HG03460 (cell line): ENCODE results near the gene IFITM5.
"Not testable (repeated sequence)": the region's sequence is repeated elsewhere in the genome, so short reads cannot be mapped to it uniquely, and the experiment has no call there.

Experiments
- ATAC-seq: cut with Tn5 transposase; IDR thresholded peaks from one replicate; pipeline ENCODE4 v1.9.1; 2021; ENCODE audit not compliant: unreplicated experiment

IFITM5 gene

GRCh38 chr11:313304-313786, 14.0 kb upstream of the IFITM5 start:
- no peak for ATAC-seq

GRCh38 chr11:312092-312816, 12.9 kb upstream of the IFITM5 start:
- ATAC-seq, result no peak

- not testable (repeated sequence) for ATAC-seq
Observed at GRCh38 chr11:311013-311748, 11.9 kb upstream of the IFITM5 start.

- ATAC-seq, result not testable (repeated sequence)
Observed at GRCh38 chr11:309979-310572, 10.8 kb upstream of the IFITM5 start.

GRCh38 chr11:308740-309665, 9.7 kb upstream of the IFITM5 start:
- ATAC-seq, result not testable (repeated sequence)

- ATAC-seq, result peak; percentile 39
Observed at GRCh38 chr11:307766-308708, 8.7 kb upstream of the IFITM5 start, which contains the start of gene IFITM2. Gene IFITM2 (plus strand): TSS chr11:307816. CDS start chr11:308193, 377 bp downstream.

GRCh38 chr11:306645-307371, 7.5 kb upstream of the IFITM5 start:
- ATAC-seq, result no peak

- no peak for ATAC-seq
Observed at GRCh38 chr11:305844-306211, 6.5 kb upstream of the IFITM5 start.

- ATAC-seq, result no peak
Observed at GRCh38 chr11:304915-305843, 5.9 kb upstream of the IFITM5 start.

- no peak for ATAC-seq
Observed at GRCh38 chr11:304061-304506, 4.8 kb upstream of the IFITM5 start.

- no peak for ATAC-seq
Observed at GRCh38 chr11:303363-303762, 4.0 kb upstream of the IFITM5 start.

GRCh38 chr11:299951-300735, 817 bp upstream of the IFITM5 start:
- ATAC-seq, result no peak

- no peak for ATAC-seq
Observed at GRCh38 chr11:298406-299065, 790 bp downstream of the IFITM5 start.

GRCh38 chr11:297586-298405, 1.5 kb downstream of the IFITM5 start:
- ATAC-seq, result no peak

GRCh38 chr11:297051-297585, 2.2 kb downstream of the IFITM5 start:
- ATAC-seq, result no peak
